PC-9 (cell line): ENCODE data around the gene DAAM1.

ENCODE experiments used
- EZH2 ChIP-seq: fragments of 200-600 bp; sonication (generic); IDR thresholded peaks from 2 replicates; pipeline ENCODE4 v1.8.0; 2017; ENCODE audit warnings: antibody characterized with exemption, low read depth
- TF ChIP-seq, protein P1 (sequence below): fragments of 200-600 bp; sonication (generic); conservative IDR thresholded peaks from 2 replicates; pipeline ENCODE4 v1.6.1; 2017; ENCODE audit warnings: mixed run types, antibody characterized with exemption, mild to moderate bottlenecking, moderate library complexity

DNA sequence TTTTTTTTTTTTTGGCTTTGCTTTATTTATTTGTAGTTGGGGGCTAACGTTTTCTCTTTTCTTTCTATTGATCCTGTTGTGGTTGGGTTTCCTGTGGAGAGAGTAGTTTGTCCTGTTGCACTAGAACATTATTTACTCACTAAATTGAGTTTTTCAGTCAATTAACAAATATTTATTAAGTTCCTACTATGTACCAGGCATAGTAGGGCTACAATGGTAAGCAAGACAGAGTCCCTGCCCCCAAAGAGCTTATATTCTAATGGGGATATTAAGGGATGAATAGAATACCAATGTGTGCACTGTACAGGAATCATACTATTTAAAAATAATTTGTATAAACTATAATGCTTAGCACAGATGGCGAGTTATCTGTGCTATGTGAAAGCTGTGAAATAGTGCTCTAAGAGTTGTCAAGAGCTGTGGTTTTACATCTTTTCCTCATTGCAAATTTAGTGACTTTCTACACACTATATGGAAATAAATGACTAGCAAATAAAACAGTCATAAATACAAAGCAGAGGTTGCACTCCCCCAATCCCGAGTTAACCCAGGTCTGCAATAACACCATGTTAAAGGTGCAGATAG lies 181.8 kb downstream of the DAAM1 start:
- TF ChIP-seq, protein P1, sequence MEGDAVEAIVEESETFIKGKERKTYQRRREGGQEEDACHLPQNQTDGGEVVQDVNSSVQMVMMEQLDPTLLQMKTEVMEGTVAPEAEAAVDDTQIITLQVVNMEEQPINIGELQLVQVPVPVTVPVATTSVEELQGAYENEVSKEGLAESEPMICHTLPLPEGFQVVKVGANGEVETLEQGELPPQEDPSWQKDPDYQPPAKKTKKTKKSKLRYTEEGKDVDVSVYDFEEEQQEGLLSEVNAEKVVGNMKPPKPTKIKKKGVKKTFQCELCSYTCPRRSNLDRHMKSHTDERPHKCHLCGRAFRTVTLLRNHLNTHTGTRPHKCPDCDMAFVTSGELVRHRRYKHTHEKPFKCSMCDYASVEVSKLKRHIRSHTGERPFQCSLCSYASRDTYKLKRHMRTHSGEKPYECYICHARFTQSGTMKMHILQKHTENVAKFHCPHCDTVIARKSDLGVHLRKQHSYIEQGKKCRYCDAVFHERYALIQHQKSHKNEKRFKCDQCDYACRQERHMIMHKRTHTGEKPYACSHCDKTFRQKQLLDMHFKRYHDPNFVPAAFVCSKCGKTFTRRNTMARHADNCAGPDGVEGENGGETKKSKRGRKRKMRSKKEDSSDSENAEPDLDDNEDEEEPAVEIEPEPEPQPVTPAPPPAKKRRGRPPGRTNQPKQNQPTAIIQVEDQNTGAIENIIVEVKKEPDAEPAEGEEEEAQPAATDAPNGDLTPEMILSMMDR, result no peak
- TF ChIP-seq EZH2, result no peak
